ENCODE data around the gene MGRN1. TPM values are rescaled to one million over a fixed set of nuclear protein-coding genes. Genes with fewer than 3 reads are reported as not detected.

Gene MGRN1
- total and polyA plus RNA-seq, 2 of the 13 experiments (the other 11 are each of a cell fraction or from before 2014, with no cell fraction given), result 11.9 to 12.6 TPM

DNA sequence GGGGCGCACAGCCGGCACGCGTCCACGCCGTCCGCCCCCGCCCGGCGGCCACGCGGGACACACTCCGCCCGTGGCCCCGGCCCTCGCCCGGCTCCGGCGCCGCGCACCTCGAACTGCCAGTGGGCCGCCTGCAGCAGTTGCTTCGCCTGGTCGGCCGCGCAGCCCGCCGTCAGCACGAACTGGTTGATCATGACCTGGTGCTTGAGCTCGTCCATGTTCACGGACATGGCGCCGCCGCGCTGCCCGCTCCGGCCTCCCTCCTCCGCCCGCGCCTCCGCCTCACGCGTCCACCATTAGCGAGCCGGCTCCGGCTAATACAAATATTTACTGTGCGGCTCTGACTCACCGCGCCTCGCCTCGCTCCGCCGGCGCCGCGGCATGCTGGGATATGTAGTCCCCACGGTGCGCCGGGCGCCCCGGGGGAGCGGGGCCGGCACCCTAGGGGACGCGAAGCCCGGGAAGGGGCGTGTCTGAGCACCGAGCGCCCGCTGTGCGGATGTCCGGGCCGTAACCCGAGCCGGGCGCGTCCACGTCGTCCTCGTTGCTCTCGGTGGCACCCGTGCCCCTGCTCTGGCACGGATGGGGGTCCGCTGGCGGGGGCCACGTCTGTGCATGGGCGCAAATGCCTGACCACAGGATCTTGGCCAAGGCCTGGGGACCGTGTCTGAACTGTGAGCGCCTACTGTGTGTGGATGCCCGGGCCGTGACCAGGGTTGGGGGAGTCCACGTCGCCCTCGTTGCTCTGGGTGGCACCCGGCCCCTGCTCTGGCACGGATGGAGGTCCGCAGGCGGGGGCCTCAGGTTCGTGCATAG, 9.8 kb upstream of the MGRN1 start, which contains the start of gene UBALD1 (continued):
- TF ChIP-seq ZNF574 (CRISPR knock-in tag; IDR thresholded peaks at IDR 0.05), result peak; percentile 85
- peak; percentile 62; the same call in 1 of the 2 replicates for TF ChIP-seq TARDBP (CRISPR knock-in tag; IDR thresholded peaks at IDR 0.05)
- TF ChIP-seq, protein P1, sequence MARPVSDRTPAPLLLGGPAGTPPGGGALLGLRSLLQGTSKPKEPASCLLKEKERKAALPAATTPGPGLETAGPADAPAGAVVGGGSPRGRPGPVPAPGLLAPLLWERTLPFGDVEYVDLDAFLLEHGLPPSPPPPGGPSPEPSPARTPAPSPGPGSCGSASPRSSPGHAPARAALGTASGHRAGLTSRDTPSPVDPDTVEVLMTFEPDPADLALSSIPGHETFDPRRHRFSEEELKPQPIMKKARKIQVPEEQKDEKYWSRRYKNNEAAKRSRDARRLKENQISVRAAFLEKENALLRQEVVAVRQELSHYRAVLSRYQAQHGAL (CRISPR knock-in tag; IDR thresholded peaks at IDR 0.05; ENCODE audit: not compliant biosample characterization), result no peak
- peak; percentile 63 for TF ChIP-seq NFYB (CRISPR knock-in tag; IDR thresholded peaks at IDR 0.05)
- TF ChIP-seq HOMEZ (CRISPR knock-in tag; IDR thresholded peaks at IDR 0.05; ENCODE audit: low read depth), result no peak
- TF ChIP-seq, protein P2, sequence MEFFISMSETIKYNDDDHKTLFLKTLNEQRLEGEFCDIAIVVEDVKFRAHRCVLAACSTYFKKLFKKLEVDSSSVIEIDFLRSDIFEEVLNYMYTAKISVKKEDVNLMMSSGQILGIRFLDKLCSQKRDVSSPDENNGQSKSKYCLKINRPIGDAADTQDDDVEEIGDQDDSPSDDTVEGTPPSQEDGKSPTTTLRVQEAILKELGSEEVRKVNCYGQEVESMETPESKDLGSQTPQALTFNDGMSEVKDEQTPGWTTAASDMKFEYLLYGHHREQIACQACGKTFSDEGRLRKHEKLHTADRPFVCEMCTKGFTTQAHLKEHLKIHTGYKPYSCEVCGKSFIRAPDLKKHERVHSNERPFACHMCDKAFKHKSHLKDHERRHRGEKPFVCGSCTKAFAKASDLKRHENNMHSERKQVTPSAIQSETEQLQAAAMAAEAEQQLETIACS (CRISPR knock-in tag; IDR thresholded peaks at IDR 0.05), result peak; percentile 76
- no peak for TF ChIP-seq NR0B2 (CRISPR knock-in tag; IDR thresholded peaks at IDR 0.05)
- TF ChIP-seq CENPX (CRISPR knock-in tag; IDR thresholded peaks at IDR 0.05), result no peak
- peak; percentile 91 for TF ChIP-seq RBFOX2 (IDR thresholded peaks at IDR 0.05; ENCODE audit: low read depth, low read length)
- TF ChIP-seq, protein P3, sequence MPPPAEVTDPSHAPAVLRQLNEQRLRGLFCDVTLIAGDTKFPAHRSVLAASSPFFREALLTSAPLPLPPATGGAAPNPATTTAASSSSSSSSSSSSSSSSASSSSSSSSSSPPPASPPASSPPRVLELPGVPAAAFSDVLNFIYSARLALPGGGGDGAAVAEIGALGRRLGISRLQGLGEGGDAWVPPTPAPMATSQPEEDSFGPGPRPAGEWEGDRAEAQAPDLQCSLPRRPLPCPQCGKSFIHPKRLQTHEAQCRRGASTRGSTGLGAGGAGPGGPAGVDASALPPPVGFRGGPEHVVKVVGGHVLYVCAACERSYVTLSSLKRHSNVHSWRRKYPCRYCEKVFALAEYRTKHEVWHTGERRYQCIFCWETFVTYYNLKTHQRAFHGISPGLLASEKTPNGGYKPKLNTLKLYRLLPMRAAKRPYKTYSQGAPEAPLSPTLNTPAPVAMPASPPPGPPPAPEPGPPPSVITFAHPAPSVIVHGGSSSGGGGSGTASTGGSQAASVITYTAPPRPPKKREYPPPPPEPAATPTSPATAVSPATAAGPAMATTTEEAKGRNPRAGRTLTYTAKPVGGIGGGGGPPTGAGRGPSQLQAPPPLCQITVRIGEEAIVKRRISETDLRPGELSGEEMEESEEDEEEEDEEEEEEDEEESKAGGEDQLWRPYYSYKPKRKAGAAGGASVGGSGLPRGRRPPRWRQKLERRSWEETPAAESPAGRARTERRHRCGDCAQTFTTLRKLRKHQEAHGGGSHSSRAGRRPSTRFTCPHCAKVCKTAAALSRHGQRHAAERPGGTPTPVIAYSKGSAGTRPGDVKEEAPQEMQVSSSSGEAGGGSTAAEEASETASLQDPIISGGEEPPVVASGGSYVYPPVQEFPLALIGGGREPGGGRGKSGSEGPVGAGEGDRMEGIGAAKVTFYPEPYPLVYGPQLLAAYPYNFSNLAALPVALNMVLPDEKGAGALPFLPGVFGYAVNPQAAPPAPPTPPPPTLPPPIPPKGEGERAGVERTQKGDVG (CRISPR knock-in tag; IDR thresholded peaks at IDR 0.05; ENCODE audit: borderline replicate concordance), result peak; percentile 70; the same call in 1 of the 2 replicates
- no peak; the same call in 1 of the 2 replicates for TF ChIP-seq ZNF543 (CRISPR knock-in tag; IDR thresholded peaks at IDR 0.05)
- TF ChIP-seq ZBTB8A (CRISPR knock-in tag; IDR thresholded peaks at IDR 0.05; ENCODE audit: borderline replicate concordance, low read depth), result peak; percentile 99
- no peak; the same call in 1 of the 2 replicates for TF ChIP-seq ZNF709 (CRISPR knock-in tag; IDR thresholded peaks at IDR 0.05)
- no peak for TF ChIP-seq NRL (CRISPR knock-in tag; IDR thresholded peaks at IDR 0.05; ENCODE audit: borderline replicate concordance)
- TF ChIP-seq MIER3 (CRISPR knock-in tag; IDR thresholded peaks at IDR 0.05; ENCODE audit: borderline replicate concordance), result peak; percentile 84; the same call in 1 of the 2 replicates
- TF ChIP-seq ERF (CRISPR knock-in tag; IDR thresholded peaks at IDR 0.05), result peak; percentile 88
- TF ChIP-seq ZNF792 (CRISPR knock-in tag; IDR thresholded peaks at IDR 0.05), result peak; percentile 29; the same call in 1 of the 2 replicates
- no peak for TF ChIP-seq NPAS2 (CRISPR knock-in tag; IDR thresholded peaks at IDR 0.05; ENCODE audit: borderline replicate concordance)

Measured in HepG2 (cell line).